NCI-H2107 treated with DMSO at 0.1 percent for 48 hours (cell line): ENCODE measurements around the gene C1orf50.
"Not testable (repeated sequence)": the region's sequence is repeated elsewhere in the genome, so short reads cannot be mapped to it uniquely, and the experiment has no call there.

Experiments
- DNase-seq: peaks from one replicate; lab custom pipeline; 2025; ENCODE audit not compliant: unreplicated experiment; lab: John Stamatoyannopoulos, UW

The C1orf50 gene

GRCh38 chr1:42739753-42740700 is 27.0 kb upstream of the C1orf50 start, which contains the start of gene CLDN19:
Gene CLDN19 (minus strand): TSS chr1:42740236. CDS start chr1:42740063, 173 bp downstream.
- DNase-seq: no peak

- DNase-seq: no peak
These were observed 26.0 kb upstream of the C1orf50 start for GRCh38 chr1:42740851-42741580.

- no peak for DNase-seq
These were observed 25.3 kb upstream of the C1orf50 start for GRCh38 chr1:42741706-42742105.

GRCh38 chr1:42742141-42742540 is 24.9 kb upstream of the C1orf50 start:
- DNase-seq: no peak

- DNase-seq: no peak
These were observed 24.3 kb upstream of the C1orf50 start for GRCh38 chr1:42742617-42743316.

GRCh38 chr1:42743317-42744147 is 23.5 kb upstream of the C1orf50 start:
- no peak for DNase-seq

GRCh38 chr1:42744148-42744413 is 23.0 kb upstream of the C1orf50 start:
- DNase-seq: no peak

GRCh38 chr1:42745851-42746250 is 21.2 kb upstream of the C1orf50 start:
- no peak for DNase-seq

GRCh38 chr1:42746436-42747105 is 20.5 kb upstream of the C1orf50 start:
- no peak for DNase-seq

GRCh38 chr1:42747125-42747524 is 19.9 kb upstream of the C1orf50 start:
- DNase-seq: no peak

- no peak for DNase-seq
These were observed 19.0 kb upstream of the C1orf50 start for GRCh38 chr1:42748021-42748420.

GRCh38 chr1:42748461-42749410 is 18.3 kb upstream of the C1orf50 start:
- no peak for DNase-seq

GRCh38 chr1:42750041-42750440 is 17.0 kb upstream of the C1orf50 start:
- DNase-seq: no peak

GRCh38 chr1:42751511-42752070 is 15.5 kb upstream of the C1orf50 start:
- not testable (repeated sequence) for DNase-seq

- no peak for DNase-seq
These were observed 14.8 kb upstream of the C1orf50 start for GRCh38 chr1:42752284-42752683.

GRCh38 chr1:42753070-42753469 is 14.0 kb upstream of the C1orf50 start:
- DNase-seq: no peak

GRCh38 chr1:42756956-42757891 is 9.8 kb upstream of the C1orf50 start:
- peak; percentile 43 for DNase-seq

- no peak for DNase-seq
These were observed 9.2 kb upstream of the C1orf50 start for GRCh38 chr1:42757892-42758275.
